Colonic mucosa (tissue), 4 donors: ENCODE measurements around the gene ATP8B3. TPM values are rescaled to one million over a fixed set of nuclear protein-coding genes. Genes with fewer than 3 reads are reported as not detected.

ENCODE experiments used
- DNase-seq: peaks from one replicate; pipeline ENCODE4 v3.0.0-alpha.2; 2020
- H3K27ac ChIP-seq: fragments of 200-600 bp; one replicate; pipeline ENCODE4 v1.8.0; 2021
- H3K27me3 ChIP-seq: fragments of 200-600 bp; one replicate; pipeline ENCODE4 v1.8.0; 2021
- H3K36me3 ChIP-seq: fragments of 200-600 bp; one replicate; pipeline ENCODE4 v1.8.0; 2021
- H3K4me1 ChIP-seq: fragments of 200-600 bp; one replicate; pipeline ENCODE4 v1.8.0; 2021; ENCODE audit warnings: mild to moderate bottlenecking
- H3K4me3 ChIP-seq: fragments of 200-600 bp; one replicate; pipeline ENCODE4 v1.8.0; 2021
- H3K9ac ChIP-seq, 2 donors: one replicate each; pipeline ENCODE4 v1.7.0; 2013; ENCODE audit warnings: control low read depth in 2 of 2, low read depth in 2 of 2, low read length in 2 of 2
- H3K9me3 ChIP-seq: fragments of 200-600 bp; one replicate; pipeline ENCODE4 v1.8.0; 2021
- intact Hi-C: fragments of 100-400 bp; cut with DNase I; formaldehyde crosslinking; loops from one replicate; pipeline ENCODE4 v1.14.1; 2022
- total RNA-seq, 2 donors: library from RNA; stranded (reverse); fragmentation: NEBNext Ultra II Directional in 1 of 2; extraction: Animal tissue kit (Norgen Biotek cat#: 25700) in 1 of 2; gene quantifications; one replicate each; pipeline ENCODE4 v1.2.1, GENCODE V29; 2021
- TF ChIP-seq, protein P1 (sequence below): fragments of 200-600 bp; IDR thresholded peaks from one replicate; pipeline ENCODE4 v1.8.0; 2022; ENCODE audit warnings: antibody characterized with exemption, mild to moderate bottlenecking
- donor health status: healthy.
- donor health status: DM: no; HTN: no; CAD: no.
- donor health status: DM: no; HTN: no; CAD: no.

ATP8B3 gene
- total RNA-seq, 2 donors from 2014 or later: 0.15 to 0.42 TPM

DNA sequence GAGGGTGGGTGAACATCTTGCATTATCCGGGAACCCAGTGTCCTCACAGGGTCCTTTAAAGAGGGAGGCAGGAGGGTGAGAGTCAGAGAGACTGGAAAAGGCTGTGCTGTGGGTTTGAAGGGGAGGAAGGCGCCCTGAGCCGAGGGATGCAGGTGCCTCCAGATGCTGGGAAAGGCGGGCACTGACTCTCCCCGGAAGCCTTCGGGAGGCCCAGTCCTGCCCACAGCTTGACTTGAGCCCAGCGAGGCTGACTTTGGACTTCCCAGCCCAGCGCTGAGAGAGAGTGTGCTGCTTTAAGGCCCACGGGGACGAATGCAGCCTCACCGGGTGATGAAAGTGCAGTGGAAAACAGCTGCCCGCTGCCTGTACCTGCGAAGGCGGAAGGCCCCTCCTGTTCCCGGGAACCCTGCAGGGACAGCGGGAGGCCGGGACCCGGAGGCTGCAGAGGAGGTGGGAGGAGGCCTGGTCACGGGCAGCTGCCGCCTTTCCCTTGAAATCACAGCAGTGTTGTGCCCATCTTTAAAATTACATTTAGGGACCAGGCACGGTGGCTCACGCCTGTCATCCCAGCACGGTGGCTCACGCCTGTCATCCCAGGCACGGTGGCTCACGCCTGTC lies 20.1 kb upstream of the ATP8B3 start:
- TF ChIP-seq, protein P1, sequence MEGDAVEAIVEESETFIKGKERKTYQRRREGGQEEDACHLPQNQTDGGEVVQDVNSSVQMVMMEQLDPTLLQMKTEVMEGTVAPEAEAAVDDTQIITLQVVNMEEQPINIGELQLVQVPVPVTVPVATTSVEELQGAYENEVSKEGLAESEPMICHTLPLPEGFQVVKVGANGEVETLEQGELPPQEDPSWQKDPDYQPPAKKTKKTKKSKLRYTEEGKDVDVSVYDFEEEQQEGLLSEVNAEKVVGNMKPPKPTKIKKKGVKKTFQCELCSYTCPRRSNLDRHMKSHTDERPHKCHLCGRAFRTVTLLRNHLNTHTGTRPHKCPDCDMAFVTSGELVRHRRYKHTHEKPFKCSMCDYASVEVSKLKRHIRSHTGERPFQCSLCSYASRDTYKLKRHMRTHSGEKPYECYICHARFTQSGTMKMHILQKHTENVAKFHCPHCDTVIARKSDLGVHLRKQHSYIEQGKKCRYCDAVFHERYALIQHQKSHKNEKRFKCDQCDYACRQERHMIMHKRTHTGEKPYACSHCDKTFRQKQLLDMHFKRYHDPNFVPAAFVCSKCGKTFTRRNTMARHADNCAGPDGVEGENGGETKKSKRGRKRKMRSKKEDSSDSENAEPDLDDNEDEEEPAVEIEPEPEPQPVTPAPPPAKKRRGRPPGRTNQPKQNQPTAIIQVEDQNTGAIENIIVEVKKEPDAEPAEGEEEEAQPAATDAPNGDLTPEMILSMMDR: no peak
- H3K9ac ChIP-seq: no peak overlapping the region

DNA sequence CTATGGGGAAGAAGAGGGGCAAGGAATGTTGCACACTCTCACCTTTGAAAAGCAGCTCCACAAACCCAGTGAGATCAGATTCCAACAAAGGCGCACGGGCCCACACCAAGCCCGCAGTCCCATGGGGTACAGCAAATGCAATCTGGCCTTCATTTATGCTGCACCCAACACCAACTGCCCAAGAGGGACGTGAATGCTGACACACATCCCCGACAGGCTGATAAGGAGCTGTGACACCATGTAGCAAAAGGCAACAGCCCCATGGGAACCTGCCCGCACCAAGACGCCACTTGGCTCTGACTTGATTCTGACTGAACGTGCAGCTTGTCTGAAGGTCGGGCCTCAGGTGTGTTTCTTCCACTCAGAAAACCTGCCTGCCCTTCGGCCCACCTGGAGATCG lies 18.9 kb upstream of the ATP8B3 start:
- Histone ChIP-seq H3K9me3 (no peaks in the 10 kb centered on the region), H3K27ac (no peak overlapping the region), H3K4me3 (no peak overlapping the region), H3K4me1 (no peaks in the 10 kb centered on the region), H3K27me3 (no peaks in the 10 kb centered on the region), H3K36me3 (no peaks in the 10 kb centered on the region), H3K9ac (no peak overlapping the region)
- TF ChIP-seq, protein P1: no peak
- no peak for DNase-seq
- intact Hi-C loops: no loop called here

More for the DNA sequence above, 20.1 kb upstream of the ATP8B3 start:
- no peaks in the 10 kb centered on the region for H3K36me3 ChIP-seq
- no peak overlapping the region for H3K4me3 ChIP-seq
- H3K9me3 ChIP-seq: no peaks in the 10 kb centered on the region
- H3K27me3 ChIP-seq: no peaks in the 10 kb centered on the region
- intact Hi-C loops: no loop called here
- no peak overlapping the region for H3K27ac ChIP-seq
- DNase-seq: no peak
- no peaks in the 10 kb centered on the region for H3K4me1 ChIP-seq

DNA sequence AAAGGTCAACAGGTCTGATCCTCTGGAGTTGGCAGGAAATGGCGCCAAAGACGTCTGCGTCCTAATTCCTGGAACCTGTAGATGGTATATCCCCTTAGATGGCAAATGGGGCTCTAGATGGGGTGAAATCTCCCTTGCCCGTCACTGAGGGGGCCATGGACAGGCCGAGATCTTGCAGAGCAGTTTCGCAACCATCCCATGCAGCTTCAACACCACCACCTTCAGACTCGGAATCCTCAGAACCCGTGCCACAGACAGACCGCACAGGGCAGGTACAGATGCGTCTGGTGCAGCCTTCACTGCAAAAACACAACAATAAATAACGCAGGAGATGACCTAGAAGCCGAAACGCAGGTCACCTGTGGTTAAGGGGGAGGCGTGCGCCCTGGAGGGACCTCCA lies 18.5 kb upstream of the ATP8B3 start:
- H3K27ac ChIP-seq: no peak overlapping the region
- TF ChIP-seq, protein P1: no peak
- no peaks in the 10 kb centered on the region for H3K4me1 ChIP-seq
- H3K36me3 ChIP-seq: no peaks in the 10 kb centered on the region
- no peak overlapping the region for H3K4me3 ChIP-seq
- no peak for DNase-seq
- H3K27me3 ChIP-seq: no peaks in the 10 kb centered on the region
- intact Hi-C loops: no loop called here
- no peaks in the 10 kb centered on the region for H3K9me3 ChIP-seq
- H3K9ac ChIP-seq: no peak overlapping the region

DNA sequence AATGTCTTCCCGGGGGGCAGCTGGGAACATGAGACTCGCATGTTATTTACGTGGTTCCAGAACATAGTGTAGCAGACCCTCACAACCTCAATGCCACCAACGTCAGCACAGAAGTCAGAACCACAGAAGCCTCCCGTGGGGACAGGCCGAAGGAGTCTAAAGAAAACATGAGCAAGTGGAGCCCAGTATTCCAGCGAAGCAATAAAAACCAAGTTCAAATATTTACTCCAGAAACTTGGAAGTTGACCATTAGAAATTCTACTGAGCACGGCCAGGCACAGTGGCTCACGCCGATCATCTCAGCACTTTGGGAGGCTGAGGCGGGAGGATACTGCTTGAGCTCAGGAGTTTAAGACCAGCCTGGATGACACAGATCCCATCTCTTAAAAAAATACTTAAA lies 17.9 kb upstream of the ATP8B3 start:
- no peaks in the 10 kb centered on the region for H3K36me3 ChIP-seq
- TF ChIP-seq, protein P1: no peak
- no peak overlapping the region for H3K27ac ChIP-seq

DNA sequence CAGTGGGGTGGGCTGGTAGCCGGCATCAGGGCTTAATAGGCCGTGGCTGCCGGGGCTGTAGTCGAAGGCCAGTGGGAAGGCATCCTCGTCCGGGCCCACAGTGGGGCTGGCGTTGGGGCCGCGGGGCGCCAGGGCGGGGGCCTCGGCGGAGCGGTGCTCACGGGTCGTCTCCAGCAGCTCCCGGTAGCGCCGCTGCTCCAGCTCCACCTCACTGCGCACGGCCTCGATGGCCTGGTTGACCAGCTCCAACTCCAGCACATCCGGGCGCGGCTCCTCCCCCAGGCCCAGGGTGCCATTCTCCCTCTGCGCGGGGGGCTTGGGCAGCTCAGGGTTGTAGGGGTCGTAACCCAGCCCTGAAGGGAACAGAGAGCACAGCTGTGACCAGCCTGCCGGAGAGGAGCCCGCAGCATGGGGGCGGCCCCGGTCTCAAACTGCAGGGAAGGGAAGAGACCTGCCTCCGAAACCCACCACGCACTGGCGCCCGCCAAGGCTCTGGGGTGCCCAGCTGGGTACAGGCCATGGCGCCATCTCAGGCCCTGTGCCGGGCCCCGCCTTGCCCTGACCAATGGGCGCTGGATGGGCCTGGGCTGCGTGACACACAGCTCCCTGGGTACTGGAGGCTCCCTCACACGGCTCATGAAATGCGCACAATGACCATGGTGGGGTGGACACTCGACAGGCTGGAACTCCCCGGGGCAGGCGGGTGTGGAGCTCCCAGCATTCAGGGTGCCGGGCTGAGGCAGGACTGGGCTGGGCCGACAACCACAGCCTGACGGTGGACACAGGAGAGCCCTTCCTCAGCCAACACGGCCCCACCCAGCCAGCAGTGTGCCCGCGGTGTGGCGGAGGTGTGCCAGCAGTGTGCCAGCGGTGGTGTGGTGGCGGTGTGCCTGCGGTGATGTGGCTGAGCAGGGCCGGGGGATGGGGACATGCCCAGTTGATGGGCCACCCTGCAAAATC lies 16.5 kb upstream of the ATP8B3 start:
- TF ChIP-seq, protein P1: no peak
- intact Hi-C loops: loop anchor here (5.0 kb wide), 1 partner anchor 36 kb away; no protein-coding TSS in a partner anchor
- Histone ChIP-seq H3K9ac (no peak overlapping the region), H3K4me1 (no peaks in the 10 kb centered on the region), H3K9me3 (no peaks in the 10 kb centered on the region), H3K27ac (no peak overlapping the region), H3K4me3 (no peak overlapping the region), H3K27me3 (no peaks in the 10 kb centered on the region), H3K36me3 (peaks cover 4% of the 10 kb centered on the region)
- no peak for DNase-seq

More for the DNA sequence above, 17.9 kb upstream of the ATP8B3 start:
- H3K9ac ChIP-seq: no peak overlapping the region
- H3K4me1 ChIP-seq: no peaks in the 10 kb centered on the region
- H3K4me3 ChIP-seq: no peak overlapping the region
- no peaks in the 10 kb centered on the region for H3K9me3 ChIP-seq
- no peaks in the 10 kb centered on the region for H3K27me3 ChIP-seq
- DNase-seq: no peak
- intact Hi-C loops: loop anchor here (5.0 kb wide), 1 partner anchor 38 kb away; no protein-coding TSS in a partner anchor
